ENCODE data around the gene NRROS. TPM values are rescaled to one million over a fixed set of nuclear protein-coding genes. Genes with fewer than 3 reads are reported as not detected.

NRROS gene
- total RNA-seq, 1 experiment from 2014 or later: 0.07 TPM

GRCh38 chr3:196673632-196674031, 34.1 kb downstream of the NRROS start:
- DNase-seq (ENCODE audit: extremely low read depth, low read depth): no peak

- DNase-seq (ENCODE audit: extremely low read depth, low read depth): no peak
Measured at GRCh38 chr3:196677353-196677752, 37.9 kb downstream of the NRROS start.

- DNase-seq (ENCODE audit: extremely low read depth, low read depth): no peak
Measured at GRCh38 chr3:196677931-196678330, 38.4 kb downstream of the NRROS start.

GRCh38 chr3:196684548-196685407, 45.3 kb downstream of the NRROS start:
- DNase-seq (ENCODE audit: extremely low read depth, low read depth): peak; percentile 44

- DNase-seq (ENCODE audit: extremely low read depth, low read depth): no peak
Measured at GRCh38 chr3:196686436-196686835, 46.9 kb downstream of the NRROS start.

- DNase-seq (ENCODE audit: extremely low read depth, low read depth): no peak
Measured at GRCh38 chr3:196688349-196688748, 48.9 kb downstream of the NRROS start.

- DNase-seq (ENCODE audit: extremely low read depth, low read depth): no peak
Measured at GRCh38 chr3:196689941-196690660, 50.6 kb downstream of the NRROS start.

GRCh38 chr3:196691386-196691785, 51.9 kb downstream of the NRROS start:
- no peak for DNase-seq (ENCODE audit: extremely low read depth, low read depth)

- no peak for DNase-seq (ENCODE audit: extremely low read depth, low read depth)
Measured at GRCh38 chr3:196694202-196694638, 54.7 kb downstream of the NRROS start.

- no peak for DNase-seq (ENCODE audit: extremely low read depth, low read depth)
Measured at GRCh38 chr3:196694941-196695848, 55.7 kb downstream of the NRROS start.

- DNase-seq (ENCODE audit: extremely low read depth, low read depth): no peak
Measured at GRCh38 chr3:196695849-196696226, 56.3 kb downstream of the NRROS start.

GRCh38 chr3:196697270-196697669, 57.8 kb downstream of the NRROS start:
- DNase-seq (ENCODE audit: extremely low read depth, low read depth): no peak

GRCh38 chr3:196699749-196700148, 60.3 kb downstream of the NRROS start:
- no peak for DNase-seq (ENCODE audit: extremely low read depth, low read depth)

GRCh38 chr3:196700801-196701200, 61.3 kb downstream of the NRROS start:
- no peak for DNase-seq (ENCODE audit: extremely low read depth, low read depth)

GRCh38 chr3:196706327-196706726, 66.8 kb downstream of the NRROS start:
- DNase-seq (ENCODE audit: extremely low read depth, low read depth): no peak

GRCh38 chr3:196706731-196707130, 67.2 kb downstream of the NRROS start:
- no peak for DNase-seq (ENCODE audit: extremely low read depth, low read depth)

GRCh38 chr3:196707566-196707965, 68.1 kb downstream of the NRROS start:
- no peak for DNase-seq (ENCODE audit: extremely low read depth, low read depth)

- peak; percentile 33 for DNase-seq (ENCODE audit: extremely low read depth, low read depth)
Measured at GRCh38 chr3:196708467-196708866, 69.0 kb downstream of the NRROS start.

Data from NCI-H460 (cell line).